ENCODE data around the gene HRNR.
A peak's percentile ranks its signal among the peaks of the same experiment; 100 is the strongest.
"Not testable (repeated sequence)": the region's sequence is repeated elsewhere in the genome, so short reads cannot be mapped to it uniquely, and the experiment has no call there.

Gene HRNR

DNA sequence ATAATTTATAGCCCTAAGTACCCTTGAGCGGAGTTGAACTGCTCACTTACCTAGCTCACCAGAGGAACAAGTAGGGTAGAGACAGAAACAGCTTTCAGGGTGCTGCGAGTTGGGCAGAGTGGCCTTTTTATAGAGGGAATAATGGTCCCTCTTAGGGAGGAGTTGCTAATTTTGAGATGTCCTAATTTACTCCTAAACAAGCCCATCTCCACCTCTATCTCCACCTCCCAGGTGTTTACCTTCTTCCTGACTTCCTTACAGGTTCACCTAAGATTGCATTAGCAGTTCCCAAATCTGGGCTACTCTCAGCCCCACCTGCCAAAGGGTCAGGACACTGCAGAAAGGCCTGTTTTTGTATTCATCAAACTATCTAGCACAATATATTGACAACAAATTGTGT lies at the start of gene HRNR:
HRNR (minus strand) TSS at position 101 of the 400 bp plus-strand sequence. CDS start 940 bp downstream, outside the sequence.
- DNase-seq, result no peak

DNA sequence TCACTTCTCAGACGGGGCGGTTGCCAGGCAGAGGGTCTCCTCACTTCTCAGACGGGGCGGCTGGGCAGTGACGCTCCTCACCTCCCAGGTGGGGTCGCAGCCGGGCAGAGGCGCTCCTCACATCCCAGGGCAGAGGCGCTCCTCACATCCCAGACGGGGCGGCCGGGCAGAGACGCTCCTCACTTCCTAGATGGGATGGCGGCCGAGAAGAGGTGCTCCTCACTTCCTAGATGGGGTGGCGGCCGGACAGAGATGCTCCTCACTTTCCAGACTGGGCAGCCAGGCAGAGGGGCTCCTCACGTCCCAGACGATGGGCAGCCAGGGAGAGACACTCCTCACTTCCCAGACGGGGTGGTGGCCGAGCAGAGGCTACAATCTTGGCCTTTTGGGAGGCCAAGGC lies 32.4 kb upstream of the HRNR start:
- DNase-seq, result not testable (repeated sequence)

DNA sequence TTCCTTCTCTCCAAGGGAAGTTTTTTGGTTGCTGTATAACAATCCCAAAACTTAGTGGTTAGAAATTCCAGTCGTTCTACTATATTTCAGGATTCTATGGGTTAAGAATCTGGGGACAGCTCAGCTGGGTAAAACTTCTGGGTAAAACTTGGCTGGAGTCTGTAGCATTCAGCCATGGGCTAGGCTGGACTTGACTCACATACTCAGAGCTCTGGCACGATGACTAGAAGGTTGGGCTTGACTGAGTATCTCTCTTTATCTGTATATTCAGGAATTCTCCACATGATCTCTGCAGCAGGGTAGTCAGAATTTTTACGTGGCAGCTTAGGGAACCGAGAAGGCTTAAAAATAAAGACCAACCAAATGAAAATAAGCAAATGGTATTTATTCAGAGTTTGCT lies 28.2 kb upstream of the HRNR start:
- DNase-seq, result no peak

DNA sequence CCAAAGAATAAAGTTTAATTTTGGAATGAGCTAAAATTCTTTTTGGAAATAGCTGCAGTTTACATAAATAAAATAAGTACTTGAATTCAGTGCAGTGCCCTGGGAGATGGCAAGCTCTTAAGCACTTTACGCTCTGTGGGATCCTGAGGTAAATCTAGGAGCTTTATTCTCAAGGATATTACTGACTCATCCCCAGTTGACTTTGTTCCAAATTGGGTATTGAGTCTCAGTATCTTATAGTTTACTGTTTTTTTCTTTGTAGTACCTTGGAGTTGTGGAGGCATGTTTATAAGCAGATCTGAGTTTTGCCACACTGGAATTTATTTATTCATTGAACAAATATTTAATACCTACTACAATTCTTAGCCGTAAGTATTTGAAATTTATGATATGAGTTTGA lies 27.4 kb upstream of the HRNR start:
- DNase-seq, result no peak

DNA sequence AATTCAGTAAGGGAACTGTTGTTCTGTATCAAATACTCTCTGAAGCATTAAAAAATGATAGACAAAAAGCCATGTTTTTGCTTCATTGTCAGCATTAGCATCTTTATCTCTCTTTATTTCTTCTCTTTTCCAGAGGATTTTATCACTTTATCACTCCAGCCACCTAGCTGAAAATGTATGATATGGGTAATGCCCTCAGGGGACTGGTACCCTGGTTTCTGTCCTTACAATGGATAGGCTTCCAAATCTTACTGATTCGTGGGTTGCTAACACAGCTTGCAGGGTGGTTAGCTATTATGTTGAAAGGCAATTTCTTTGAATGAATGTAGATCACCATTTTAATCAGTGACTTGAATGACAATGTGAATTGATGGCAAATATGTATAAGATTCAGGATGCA lies 23.3 kb upstream of the HRNR start:
- no peak for DNase-seq

DNA sequence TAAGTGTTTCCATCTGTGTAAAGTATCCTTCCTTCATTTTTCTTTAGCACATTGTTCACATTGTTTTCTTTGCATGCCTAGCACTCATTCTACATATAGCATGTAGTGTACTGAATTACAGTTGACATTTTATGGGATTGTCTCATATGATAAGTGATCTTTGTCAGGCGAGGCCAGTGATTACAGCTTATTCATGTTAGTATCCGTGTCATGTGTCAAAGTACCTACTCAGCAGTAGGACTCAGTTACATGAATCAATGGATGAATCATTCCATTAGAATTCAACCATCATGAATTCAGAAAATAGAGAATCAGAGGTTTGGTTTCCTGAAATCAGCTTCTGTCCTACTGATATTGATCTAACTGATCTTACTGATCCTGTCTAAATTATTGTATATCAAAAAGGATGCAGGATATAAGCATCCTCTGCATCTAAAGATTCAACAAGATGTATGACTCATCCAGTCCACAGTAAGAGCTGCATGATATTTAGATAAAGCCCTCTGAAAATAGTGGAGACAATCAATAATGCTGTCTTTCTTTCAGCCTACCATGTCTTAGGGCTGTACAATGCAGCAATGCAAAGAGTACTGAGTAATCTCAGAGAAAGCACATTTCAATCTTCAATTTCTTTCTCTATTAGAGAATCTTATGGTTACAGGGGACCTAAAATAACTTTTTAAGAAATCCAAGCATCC lies 20.7 kb upstream of the HRNR start:
- DNase-seq, result no peak

DNA sequence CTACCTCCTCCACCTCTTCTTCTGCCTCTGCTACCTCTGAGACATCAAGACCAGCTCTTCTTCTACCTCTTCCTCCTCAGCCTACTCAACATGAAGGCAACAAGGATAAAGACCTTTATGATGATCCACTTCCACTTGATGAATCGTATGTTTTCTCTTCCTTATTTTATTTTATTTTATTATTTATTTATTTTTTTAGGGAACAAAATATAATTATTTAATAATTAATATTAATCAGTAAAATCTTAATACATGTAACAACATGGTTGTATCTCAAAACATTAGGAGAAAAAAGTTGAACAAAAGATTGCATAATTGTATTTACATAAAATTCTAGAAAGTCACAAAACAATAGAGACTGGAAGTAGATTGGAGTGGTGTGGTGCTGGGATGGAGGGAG lies 13.1 kb upstream of the HRNR start:
- DNase-seq, result no peak

DNA sequence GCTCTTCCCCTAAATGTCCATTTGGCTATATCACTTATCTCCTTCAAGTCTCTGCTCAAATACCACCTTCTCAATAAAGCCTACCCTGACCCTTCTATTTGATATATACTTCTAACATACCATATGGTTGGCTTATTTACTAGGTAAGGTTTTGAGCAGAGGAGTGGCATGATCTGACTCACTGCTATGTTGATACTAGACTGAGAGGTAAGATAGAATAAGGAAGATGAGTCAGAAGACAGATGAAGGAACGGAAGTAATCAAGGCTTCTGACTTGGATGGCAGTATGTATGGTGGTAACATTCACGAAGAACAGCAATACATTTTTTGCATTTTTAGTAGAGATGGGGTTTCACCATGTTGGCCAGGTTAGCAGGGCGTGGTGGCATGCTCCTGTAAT lies 4.8 kb upstream of the HRNR start:
- no peak for DNase-seq

DNA sequence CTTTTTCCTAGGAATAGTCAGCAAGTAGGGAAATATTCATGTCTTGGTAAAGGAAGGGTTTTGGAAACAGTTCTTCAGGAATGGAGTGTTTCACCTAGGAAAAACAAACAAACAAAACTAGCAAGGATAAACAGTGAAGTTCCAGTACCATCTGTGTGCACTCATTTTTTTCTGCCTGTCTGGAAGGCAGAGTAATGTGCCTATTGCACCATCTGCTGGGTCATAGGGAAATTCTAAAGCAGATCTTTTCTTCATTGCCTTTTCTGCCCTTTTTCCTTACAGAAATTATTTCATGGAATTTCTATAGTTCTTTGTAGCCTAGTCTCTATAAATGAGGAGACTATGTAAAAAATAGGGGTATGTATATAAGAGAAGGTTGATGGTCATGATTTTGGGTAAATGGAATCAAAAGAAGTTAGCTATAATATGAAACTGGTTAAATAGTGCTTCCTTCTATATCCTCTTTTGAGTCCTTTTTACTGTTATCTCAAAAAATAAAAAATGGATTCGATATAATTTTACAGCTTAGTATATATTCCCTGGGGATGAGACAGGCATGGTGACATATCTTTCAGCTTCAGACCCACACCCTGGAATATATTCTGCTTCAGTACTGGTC lies 3.4 kb upstream of the HRNR start:
- no peak for DNase-seq

DNA sequence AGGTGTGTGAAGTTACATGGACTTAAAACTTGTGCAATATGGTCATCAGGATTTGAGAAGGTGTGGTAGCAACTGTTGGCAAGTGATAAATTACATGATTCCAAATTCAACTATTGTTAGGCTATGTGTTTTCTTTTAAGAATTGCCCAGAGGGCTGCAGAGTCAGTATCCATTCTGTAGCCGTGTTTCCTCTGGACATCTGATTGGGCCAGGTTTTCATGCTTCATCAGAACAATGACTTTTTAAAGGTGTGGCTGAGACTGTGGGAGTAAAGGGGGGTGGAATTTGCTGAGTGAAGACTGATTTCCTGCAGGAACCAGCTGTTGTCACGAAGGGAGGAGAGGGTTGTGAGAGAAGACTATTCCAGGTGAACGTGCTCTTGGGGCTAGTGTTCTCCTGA lies 1.7 kb upstream of the HRNR start:
- DNase-seq, result no peak

DNA sequence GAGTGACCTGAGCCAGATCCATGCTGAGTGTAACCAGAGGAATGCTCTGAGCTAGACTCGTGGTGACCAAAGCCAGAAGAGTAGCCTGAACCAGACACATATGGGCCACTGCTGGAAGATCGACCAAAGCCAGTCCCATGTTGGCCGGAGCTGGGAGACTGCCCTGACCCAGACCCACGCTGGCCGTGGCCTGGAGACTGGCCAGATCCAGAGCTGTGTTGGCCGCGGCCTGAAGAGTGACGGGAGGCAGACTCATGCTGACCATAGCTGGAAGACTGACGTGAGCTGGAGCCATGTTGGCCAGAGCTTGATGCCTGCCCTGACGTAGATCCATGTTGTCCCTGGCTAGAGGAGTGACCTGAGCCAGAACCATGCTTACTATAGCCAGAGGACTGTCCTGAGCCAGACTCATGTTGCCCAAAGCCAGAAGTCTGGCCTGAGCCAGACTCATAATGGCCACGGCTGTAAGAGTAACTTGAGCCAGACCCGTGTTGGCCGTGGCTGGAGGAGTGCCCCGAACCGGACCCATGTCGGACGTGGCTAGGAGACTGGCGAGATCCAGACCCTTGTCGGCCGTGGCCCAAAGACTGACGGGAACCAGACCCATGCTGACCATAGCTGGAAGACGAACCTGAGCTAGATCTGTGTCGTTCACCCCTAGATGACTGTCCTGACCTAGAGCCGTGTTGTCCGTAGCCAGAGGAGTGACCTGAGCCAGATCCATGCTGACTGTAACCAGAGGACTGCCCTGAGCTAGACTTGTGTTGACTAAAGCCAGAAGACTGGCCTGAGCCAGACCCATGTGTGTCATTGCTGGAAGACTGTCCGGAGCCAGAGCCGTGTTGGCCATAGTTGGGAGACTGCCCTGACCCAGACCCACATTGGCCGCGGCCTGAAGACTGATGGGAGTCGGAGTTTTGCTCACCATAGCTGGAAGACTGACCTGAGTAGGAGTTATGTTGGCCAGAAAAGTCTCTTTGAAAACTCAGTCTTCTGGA lies 3.5 kb downstream of the HRNR start:
- no peak for DNase-seq

DNA sequence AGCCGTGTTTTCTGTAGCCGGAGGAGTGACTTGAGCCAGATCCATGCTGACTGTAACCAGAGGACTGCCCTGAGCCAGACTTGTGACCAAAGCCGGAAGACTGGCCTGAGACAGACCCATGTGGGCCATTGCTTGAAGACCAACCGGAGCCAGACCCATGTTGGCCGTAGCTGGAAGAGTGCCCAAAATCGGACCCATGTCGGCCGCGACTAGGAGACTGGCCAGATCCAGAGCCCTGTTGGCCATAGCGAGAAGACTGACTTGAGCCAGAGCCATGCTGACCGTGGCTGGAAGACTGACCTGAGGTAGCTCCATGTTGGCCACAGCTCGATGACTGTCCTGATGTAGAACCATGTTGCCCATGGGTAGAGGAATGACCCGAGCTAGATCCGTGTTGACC lies 4.6 kb downstream of the HRNR start:
- DNase-seq, result not testable (repeated sequence)

DNA sequence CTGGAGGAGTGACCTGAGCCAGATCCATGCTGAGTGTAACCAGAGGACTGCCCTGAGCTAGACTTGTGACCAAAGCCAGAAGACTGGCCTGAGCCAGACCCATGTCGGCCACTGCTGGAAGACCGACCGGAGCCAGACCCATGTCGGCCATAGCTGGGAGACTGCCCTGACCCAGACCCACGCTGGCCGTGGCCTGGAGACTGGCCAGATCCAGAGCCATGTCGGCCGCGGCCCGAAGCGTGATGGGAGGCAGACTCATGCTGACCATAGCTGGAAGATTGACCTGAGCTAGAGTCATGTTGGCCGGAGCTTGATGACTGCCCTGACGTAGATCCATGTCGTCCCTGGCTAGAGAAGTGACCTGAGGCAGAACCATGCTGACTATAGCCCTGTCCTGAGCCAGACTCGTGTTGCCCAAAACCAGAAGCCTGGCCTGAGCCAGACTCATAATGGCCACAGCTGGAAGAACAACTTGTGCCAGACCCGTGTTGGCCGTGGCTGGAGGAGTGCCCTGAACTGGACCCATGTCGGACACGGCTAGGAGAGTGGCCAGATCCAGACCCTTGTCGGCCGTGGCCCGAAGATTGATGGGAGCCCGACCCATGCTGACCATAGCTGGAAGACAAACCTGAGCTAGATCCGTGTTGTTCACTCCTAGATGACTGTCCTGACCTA lies 5.1 kb downstream of the HRNR start:
- DNase-seq, result no peak

DNA sequence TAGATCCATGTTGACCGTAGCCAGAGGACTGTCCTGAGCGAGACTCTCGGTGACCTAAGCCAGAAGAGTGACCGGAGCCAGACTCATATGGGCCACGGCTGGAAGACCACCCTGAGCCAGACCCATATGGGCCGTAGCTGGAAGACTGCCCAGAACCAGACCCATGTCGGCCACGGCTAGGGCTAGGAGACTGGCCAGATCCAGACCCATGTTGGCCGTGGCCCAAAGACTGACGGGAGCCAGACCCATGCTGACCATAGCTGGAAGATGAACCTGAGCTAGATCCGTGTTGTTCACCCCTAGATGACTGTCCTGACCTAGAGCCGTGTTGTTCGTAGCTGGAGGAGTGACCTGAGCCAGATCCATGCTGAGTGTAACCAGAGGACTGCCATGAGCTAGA lies 8.4 kb downstream of the HRNR start:
- not testable (repeated sequence) for DNase-seq

DNA sequence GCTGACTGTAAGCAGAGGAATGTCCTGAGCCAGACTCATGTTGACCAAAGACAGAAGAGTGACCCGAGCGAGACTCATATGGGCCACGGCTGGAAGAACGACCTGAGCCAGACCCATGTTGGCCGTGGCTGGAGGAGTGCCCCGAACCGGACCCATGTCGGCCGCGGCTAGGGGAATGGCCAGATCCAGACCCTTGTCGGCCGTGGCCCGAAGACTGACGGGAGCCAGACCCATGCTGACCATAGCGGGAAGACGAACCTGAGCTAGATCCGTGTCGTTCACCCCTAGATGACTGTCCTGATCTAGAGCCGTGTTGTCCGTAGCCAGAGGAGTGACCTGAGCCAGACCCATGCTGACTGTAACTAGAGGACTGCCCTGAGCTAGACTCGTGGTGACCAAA lies 9.1 kb downstream of the HRNR start:
- not testable (repeated sequence) for DNase-seq

DNA sequence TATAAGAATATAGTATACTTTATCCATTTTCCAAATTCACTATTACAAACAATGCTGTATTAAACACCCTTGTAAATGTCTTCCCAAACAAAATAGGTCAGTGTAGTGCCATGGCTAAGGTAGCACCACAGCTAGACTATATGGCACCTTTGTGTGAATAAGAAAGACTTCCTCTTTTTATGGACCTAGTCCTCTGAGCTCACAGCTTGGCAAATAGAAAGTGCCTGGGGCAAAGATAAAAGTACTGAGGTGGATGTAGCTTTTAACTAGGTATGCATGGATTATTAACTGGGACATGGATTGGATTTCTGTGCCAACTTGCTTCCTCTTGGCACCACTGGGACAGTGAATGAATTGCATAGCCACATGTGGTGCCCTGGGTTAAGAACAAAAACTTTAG lies 25.0 kb downstream of the HRNR start:
- DNase-seq, result no peak

DNA sequence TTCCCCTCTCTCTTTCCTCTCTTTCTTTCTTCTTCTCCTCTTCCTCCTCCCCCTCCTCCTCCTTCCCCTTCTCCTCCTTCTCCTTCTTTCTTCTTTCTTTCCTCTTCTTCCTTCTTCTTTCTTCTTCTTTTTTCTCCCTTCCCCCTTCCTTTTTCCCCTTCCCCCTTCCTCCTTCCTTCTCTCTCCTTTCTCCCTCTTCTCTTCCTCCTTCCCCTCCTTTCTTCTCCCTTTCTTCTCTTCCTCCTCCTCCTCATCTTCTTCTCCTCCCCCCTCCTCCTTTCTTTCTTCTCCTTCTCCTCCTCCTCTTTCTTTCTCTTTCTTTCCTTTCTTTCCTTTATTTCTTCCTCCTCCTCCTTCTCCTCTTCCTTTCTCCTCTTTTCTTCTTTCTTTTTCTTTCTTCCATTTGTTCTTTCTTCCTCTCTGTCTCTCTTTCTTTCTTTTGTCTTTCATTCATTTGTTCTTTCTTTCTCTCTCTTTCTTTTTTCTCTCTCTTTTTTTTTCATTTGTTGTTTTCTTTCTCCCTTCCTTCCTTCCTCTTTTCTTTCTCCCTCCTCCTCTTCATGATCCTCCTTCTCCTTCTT lies 26.5 kb downstream of the HRNR start:
- no peak for DNase-seq

DNA sequence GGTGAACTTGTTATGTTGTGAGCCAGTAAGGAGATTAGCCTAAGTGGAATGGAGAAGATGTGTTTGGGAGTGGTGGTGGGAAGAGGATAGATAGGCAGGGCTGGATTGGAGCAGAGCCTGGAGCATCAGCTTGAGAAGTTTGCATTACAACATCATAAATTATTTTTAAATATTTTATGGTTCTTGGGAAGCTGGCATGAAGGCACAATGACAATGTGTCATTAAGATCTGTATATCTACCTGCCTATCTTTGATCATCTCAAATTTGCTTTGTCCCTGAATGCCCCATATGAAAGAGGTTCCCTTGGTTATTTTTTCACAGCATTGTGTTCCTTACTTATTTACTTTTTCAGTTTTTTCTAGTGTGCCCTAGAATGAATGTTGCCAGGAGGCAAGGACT lies 32.3 kb downstream of the HRNR start:
- no peak for DNase-seq

DNA sequence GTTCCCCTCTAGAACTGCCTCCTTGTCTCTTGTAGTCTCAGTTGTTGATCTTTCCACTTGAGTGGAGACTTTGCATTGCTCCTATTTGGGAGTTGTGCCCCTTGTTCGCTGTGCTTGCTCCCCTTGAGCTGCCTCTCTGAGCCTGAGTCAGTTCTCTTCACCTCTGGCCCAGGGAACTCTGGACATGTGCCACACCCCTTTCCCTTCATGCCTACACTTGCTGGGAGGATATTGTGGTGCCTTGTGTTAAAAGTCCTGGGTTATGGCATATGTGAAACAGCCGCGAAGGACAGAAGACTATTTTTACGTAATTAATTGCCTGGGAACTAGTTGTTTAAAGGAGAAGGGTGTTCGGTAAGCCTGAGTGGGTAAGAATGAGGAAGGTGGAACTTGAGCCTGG lies 32.7 kb downstream of the HRNR start:
- no peak for DNase-seq

DNA sequence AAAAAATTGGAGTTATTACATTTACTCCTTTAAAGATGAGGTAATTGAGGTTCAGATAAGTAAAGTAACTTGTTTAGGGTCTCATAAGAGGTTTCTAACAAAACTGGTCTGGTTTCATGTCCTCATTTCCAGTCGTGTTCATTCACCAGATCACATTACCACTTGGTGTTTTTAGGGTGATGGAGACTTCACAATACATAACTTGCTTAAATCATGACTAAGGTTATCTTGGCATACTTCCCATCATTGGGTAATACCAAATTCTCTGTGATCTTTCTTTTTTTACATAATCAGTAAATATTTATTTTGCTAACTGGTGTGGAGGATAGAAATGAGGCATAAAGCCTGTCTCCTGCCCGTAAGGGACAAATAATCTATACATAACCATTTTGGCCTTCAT lies 33.4 kb downstream of the HRNR start:
- DNase-seq, result no peak

DNA sequence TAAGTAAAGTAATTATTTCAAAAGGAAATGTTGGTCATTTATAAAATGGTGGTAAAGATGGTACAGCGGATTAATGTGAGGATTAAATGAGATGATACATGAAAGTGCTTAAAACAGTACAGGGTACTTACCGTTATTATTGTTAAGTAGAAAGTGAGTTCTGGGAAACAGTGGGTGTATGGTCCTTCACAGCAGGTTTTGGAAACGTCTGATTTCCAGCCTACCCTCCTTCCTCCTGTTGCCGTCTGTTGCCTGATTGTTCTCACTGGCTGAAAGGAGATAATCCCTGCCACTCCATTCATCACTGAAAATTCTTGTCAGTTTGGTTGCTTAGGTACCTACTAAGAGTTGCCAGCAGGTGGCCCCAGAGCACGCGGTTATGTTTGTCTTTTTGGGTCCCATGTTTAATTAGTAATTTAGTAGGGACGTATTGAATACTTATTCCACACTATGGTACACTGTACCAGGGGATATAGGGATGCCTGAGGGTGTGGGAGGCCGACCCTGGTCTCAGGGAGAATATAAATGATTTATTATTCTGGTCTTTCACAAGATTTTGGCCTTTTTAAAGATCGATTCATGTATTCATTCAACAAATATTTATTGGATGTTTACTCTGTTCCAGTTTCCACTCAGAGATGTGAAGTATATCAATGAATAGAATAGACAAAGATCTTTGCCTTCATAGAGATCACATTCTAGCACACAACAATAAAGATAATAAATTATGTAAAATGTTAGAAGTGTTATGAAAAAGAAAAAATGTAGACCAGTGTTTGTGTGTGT lies 34.1 kb downstream of the HRNR start:
- DNase-seq, result peak; percentile 80
